CD4-positive, alpha-beta T cell treated with Interleukin-6 for 4 hours (primary cell): ENCODE data around the gene STXBP1.
A peak's percentile ranks its signal among the peaks of the same experiment; 100 is the strongest.
"Not testable (repeated sequence)": the region's sequence is repeated elsewhere in the genome, so short reads cannot be mapped to it uniquely, and the experiment has no call there.

ENCODE experiments used
- DNase-seq: peaks from one replicate; pipeline ENCODE4 v3.0.0-alpha.2; 2020; ENCODE audit warnings: mixed read lengths

The STXBP1 gene

GRCh38 chr9:127578627-127578951 is 33.5 kb upstream of the STXBP1 start:
- no peak for DNase-seq

DNA sequence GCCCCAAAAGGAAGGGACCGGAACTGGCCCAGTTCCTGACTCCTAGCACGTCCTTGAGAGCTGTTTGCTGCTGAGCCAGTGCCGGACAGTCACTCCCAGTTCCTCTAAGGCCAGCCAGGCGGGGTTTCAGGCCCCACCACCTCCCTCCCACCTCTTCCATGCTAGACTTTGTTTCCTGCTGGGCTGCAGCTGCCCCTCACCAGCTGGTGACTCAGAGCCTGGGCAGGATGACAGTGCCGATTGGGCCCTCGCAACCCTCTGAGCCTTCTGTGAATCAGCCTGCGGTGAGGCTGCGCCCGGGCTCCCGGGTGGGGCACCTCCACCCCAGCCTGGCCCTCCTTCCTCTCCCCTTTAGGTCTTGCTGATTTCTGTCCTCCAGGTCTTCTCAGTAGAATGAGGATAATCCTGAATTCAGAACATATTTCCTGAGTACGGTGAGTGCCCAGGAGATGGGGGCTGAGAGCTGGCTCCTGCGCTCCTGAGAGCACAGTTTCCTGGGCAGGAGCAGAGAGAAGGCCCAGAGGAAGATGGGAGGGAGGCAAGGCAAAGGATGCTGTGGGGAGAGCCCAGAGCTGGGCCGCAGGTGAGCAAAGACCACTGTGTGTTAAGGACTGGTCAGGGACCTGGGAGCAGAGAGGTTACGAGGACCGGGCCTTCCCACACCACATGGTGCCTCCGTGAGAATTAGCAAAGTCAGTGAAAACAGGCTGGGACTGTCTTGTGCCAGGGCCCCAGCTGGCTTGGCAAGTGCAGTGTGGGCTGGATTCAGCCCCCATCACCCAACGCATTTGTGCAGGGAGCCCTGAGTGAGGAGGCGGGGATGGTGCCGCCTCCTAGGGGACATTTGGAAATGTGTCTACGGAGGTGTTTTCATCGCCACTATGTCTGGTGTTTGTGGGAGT is 32.9 kb upstream of the STXBP1 start:
- DNase-seq = peak; percentile 84

DNA sequence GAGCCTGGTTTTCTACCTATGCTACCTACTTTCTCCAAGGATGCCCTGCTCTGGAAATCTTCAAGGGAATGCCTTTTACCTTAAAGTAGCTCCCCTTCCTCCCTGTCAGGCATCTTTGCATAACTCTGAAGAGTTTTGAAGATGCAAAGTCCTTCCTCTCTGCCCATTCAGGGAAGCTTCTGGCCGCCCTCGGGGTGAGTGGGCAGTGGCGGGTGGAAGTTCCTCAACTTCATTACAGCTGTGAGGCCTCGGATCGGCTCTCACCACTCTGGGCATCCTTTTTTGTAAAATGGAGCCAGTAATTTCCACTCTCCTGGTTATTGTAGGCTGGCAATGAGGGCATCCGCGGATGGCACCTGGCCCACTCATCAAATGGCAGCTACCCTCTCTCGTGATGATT is 31.7 kb upstream of the STXBP1 start:
- no peak for DNase-seq

DNA sequence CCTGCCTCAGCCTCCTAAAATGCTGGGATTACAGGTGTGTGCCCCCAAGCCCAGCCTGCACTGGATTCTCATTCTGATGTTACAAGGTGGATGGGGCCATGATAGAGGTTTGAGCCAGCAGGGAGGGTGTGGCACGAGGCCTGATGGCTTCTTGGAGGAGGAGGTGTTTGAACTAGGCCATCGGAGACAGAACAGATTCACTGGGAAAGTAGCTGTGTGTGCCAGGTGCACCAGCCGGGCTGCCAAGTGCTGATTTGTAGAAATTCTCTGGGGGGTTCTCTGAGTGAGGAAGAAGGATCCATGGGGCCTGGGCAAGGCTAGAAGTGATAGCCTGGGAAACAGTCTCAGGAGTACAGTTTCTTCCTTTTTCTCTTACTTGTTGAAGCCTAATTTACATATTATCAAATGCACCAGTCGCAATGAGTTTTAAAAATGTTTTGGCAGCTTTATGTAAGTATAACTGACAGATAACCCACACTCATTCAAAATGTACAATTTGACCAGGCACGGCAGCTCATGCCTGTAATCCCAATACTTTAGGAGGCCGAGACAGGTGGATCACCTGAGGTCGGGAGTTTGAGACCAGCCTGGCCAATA is 31.1 kb upstream of the STXBP1 start:
- no peak for DNase-seq

GRCh38 chr9:127584474-127584805 is 27.6 kb upstream of the STXBP1 start:
- not testable (repeated sequence) for DNase-seq

- DNase-seq = no peak
These were observed 26.8 kb upstream of the STXBP1 start for GRCh38 chr9:127585161-127585819.

DNA sequence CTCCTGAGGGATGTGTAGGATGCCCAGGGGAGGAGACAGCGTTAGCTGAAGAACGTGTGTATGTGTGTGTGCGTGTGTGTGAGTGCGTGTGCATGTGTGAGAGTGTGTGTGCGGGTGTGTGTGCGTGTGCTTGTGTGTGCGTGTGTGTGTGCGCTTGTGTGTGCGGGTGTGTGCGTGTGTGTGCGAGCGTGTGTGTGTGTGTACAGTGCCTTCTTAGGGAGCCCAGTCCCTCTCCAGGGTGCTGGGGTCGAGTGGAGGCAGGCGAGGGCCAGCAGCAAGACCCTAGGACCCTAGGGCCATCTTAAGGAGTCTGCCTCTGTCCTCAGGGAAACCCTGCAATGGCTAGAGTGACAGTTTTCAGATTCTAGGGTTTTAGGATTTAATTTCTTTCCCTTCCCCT is 26.0 kb upstream of the STXBP1 start:
- DNase-seq = no peak

DNA sequence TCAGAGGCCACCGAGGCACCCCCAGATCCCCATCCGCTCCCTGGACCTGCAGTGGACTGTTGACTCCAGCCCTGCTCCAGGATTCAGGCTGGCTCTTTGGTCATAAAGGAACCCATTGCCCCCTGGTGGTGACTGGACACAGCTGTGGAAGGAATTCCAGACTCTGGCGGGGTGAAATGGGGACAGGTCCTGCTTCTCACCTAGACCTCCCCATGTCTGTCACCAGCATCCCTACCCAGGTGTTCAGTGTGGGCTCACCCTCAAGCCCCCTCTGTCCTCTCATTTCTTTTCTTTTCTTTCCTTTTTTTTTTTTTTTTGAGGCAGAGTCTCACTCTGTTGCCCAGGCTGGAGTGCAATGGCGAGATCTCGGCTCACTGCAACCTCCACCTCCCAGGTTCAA is 25.5 kb upstream of the STXBP1 start:
- peak; percentile 79 for DNase-seq

- no peak for DNase-seq
These were observed 24.1 kb upstream of the STXBP1 start for GRCh38 chr9:127587966-127588365.

DNA sequence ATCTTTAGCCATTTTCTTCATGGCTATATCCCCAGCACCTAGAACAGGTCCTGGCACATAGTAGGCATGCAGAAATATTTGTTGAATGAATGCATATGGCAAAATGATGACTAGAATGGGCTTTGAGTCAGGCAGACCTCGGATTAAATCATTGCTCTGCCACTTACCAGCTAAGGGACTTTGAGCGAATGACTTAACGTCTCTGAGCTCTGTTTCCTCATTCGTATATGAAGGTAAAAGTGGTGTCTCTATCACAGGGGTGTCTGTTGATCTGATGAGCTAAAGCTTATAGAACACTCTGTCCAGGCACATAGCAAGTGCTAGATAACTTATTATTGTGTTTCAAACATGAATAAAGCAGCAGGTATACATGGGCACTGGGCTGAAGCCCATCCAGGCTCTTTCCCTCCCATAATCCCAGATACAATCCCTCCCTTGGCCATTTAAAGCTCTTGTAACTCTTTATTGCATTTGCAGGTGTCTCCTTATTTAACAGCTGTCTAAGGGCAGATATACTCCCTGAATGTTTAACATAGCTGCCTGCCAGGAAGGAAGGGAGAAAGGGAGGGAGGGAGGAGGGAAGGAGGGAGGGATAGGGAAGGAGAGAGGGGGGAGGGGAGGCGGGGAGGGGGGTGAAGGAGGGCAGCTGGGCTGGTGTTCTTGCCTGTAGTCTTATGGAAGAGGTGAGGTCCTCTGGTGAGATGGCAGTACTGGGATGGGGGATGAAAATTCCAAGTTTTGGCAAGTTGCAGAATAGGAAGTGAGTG is 23.2 kb upstream of the STXBP1 start:
- DNase-seq = no peak

GRCh38 chr9:127589955-127590370 is 22.1 kb upstream of the STXBP1 start:
- peak; percentile 59 for DNase-seq

GRCh38 chr9:127595611-127596010 is 16.5 kb upstream of the STXBP1 start:
- DNase-seq = no peak

DNA sequence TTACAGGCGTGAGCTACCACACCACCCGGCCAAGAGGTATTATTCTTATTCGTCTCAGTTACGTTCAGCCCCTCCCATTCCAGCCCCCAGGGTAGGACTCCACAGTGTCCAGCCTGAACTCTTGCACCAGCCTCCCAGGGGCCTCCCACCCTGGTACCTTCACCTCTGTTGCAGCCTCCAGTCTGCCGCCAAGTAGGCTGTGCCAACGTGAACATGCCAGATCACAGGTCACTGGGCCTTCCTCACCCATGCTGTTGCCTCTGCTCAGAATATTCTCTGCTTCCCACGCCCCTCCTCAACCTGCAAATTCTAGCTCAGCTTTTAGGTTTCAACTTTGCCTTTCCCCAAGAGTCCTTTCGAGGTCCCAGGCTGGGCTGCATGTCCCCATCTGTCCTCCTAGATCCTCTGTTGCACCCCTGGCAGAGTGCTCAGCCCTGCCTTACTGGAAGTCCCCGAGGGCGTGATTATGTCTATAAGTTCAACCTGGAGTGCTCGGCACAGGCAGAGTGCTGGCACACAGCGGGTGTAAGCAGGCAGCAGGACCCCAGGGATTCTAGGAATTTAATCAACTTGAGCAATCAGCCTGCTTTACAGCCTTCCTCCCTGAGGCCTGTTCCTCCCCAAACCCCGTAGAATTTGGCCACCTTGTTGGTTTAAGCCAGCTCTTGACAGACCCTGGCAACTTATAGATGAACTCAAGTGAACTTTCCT is 13.1 kb upstream of the STXBP1 start:
- no peak for DNase-seq

DNA sequence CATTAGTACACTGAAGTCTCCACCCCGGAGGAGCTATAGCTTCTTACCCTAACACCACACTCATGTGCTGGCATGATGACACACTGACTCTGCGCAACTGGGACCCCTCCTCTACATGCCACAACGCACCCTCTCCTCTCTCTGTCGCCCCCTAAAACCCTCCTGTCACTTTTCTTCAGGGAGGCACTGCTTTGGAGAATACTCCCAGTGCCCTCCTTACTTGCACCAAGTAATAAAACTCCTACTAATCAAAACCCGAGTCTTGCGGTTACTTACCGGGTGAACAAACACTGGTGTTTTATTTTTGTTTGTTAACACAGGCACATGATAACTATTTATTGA is 12.6 kb upstream of the STXBP1 start:
- no peak for DNase-seq

- no peak for DNase-seq
These were observed 8.9 kb upstream of the STXBP1 start for GRCh38 chr9:127603226-127603625.

DNA sequence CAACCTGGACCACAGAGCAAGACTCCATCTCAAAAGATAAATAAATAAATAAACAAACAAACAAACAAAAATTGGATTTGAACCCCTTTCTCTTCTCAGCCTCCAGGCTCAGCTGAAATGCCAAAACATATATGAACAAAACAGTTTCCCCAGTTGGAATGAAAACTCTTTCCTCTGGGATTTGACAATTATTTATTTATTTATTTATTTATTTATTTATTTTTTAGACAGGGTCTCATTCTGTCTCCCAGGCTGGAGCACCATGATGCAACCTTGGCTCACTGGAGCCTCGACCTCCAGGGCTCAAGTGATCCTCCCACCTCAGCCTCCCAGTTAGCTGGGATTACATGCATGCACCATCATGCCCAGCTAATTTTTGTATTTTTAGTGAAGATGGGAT is 6.0 kb upstream of the STXBP1 start:
- no peak for DNase-seq

DNA sequence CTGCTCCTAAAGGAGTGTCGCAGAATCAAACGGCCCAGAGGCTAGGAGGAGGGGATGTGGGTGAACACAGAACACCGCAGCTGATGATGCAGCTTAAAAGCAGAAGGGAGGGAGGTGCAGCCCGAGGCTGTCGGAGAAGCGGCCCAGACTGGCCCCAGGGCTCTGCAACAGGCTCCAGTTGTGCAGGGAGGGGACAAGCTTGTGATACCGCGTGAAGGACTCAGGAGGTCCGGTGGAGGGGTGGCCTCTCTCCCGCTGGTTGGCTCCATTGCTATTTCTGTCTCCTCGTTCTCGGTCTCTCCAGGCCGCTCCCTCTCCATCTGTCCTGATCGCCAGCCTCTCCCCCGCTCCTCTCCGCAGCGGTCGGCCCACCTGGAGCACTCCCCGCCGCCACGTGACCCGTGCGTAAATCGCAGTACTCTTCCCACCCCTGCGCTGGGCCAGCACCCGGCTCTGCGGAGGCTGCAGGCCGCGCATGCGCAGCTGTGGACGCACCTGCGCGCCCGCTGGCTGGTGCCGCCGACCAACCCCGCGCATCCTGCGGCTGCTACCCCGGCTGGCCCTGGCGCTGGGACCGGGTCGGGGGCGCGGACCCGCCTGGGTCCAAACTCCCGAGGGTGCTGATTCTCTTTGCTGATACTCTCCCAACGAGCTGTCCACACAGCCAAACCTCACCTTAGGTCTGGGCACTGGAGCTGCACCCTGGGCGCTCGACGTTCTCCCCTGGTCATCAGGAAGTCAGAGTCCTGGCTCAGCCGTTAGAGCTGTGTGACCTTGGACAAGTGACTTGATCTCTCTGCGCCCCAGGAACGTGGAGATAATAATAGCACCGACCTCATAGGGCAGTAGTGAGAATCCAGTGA is 3.7 kb upstream of the STXBP1 start:
- DNase-seq = peak; percentile 86

GRCh38 chr9:127611603-127611898 is 526 bp upstream of the STXBP1 start:
- no peak for DNase-seq

GRCh38 chr9:127612939-127613582 is 984 bp downstream of the STXBP1 start:
- peak; percentile 51 for DNase-seq

- no peak for DNase-seq
These were observed 1.5 kb downstream of the STXBP1 start for GRCh38 chr9:127613583-127613954.

DNA sequence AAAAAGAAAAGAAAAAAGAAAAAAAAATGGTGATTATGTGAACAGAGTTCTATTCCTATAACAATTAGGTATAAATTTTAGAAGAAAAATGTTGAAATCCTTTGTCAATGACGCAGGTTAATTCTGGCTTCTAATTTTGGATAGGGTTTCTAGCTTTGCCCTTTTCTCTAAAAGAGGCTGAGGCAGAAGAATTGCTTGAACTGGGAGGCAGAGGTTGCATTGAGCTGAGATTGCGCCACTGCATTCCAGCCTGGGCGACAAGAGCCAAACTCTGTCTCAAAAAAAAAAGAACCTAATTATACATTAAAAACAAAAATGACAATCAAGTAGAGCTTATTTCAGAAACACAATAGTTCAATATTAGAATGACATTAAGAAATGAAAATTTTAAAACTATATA is 2.9 kb downstream of the STXBP1 start:
- DNase-seq = no peak
